Pancreas (tissue), 10 donors: ENCODE data around the gene PKIG. TPM values are rescaled to one million over a fixed set of nuclear protein-coding genes. Genes with fewer than 3 reads are reported as not detected.
"Not testable (repeated sequence)": the region's sequence is repeated elsewhere in the genome, so short reads cannot be mapped to it uniquely, and the experiment has no call there.

Experiments
- ATAC-seq, 4 donors: fragments of 200-7000 bp; cut with Tn5 transposase; one replicate each; pipeline versions ENCODE4 v1.8.0 to v1.9.1; 2020; ENCODE audit warnings: mild to moderate bottlenecking in 4 of 4, moderate library complexity in 4 of 4
- DNase-seq, 6 donors: peaks; one replicate each; pipeline ENCODE4 v3.0.0-alpha.2; 2020
- FAIRE-seq: peaks from 2 replicates; lab custom pipeline; 2012; peaks lifted over from hg19 to GRCh38; lab: Jason Lieb, UNC
- H3K27ac ChIP-seq, 4 donors: fragments of 200-600 bp; sonication (generic); 1 replicate in 3 of 4; 2 replicates in 1 of 4; pipeline versions ENCODE4 v1.5.0 to v1.8.0; 2020
- H3K27me3 ChIP-seq, 4 donors: fragments of 200-600 bp; one replicate each; pipeline ENCODE4 v1.8.0; 2021
- H3K36me3 ChIP-seq, 3 donors: fragments of 200-600 bp; sonication (generic) in 1 of 3; one replicate each; pipeline versions ENCODE4 v1.5.0 to v1.8.0; 2020 to 2021
- H3K4me1 ChIP-seq, 3 donors: fragments of 200-600 bp; one replicate each; pipeline ENCODE4 v1.8.0; 2021
- H3K4me3 ChIP-seq, 4 donors: fragments of 200-600 bp; sonication (generic) in 2 of 4; one replicate each; pipeline versions ENCODE4 v1.5.0 to v1.8.0; 2020 to 2021
- H3K9me3 ChIP-seq, 4 donors: fragments of 200-600 bp; one replicate each; pipeline ENCODE4 v1.8.0; 2021
- WGBS, 2 donors: extraction: QIAGEN DNeasy Blood & Tissue Kit; methylation state at CpG; one replicate each; pipeline ENCODE4 v1.1.7; 2013; 5-methylcytosine and 5-hydroxymethylcytosine counted together
- intact Hi-C, 3 donors: fragments of 100-400 bp; cut with DNase I; formaldehyde crosslinking; loops; one replicate each; pipeline versions ENCODE4 v1.11.1 to v1.14.2; 2022
- polyA plus RNA-seq, 2 donors: library from polyadenylated mRNA; stranded (reverse); fragments of 200-250 nt; gene quantifications; one replicate each; pipeline ENCODE4 v1.2.3, GENCODE V29; 2013
- total RNA-seq, 6 donors: library from RNA; stranded (reverse); fragmentation: NEBNext Ultra II Directional in 4 of 6; extraction: Animal tissue kit (Norgen Biotek cat#: 25700) in 4 of 6; gene quantifications; one replicate each; pipeline versions ENCODE4 v1.2.1 to v1.2.4, GENCODE V29; 2021 to 2023
- TF ChIP-seq, protein P1 (sequence below), 4 donors: fragments of 200-600 bp; sonication (generic) in 3 of 4; IDR thresholded peaks; one replicate each; pipeline versions ENCODE4 v1.5.0 to v1.8.0; 2021; ENCODE audit warnings: antibody characterized with exemption in 4 of 4
- donor health status: healthy with polysubstance abuse.
- donor health status: DM: no; HTN: no; CAD: no; lungs with moderate emphysema.
- donor health status: DM: no; HTN: no; CAD: no.
- donor health status: control.
- donor health status: control.
- donor health status: Bipolar disorder and iron deficiency.
- donor health status: DM: yes; HTN: yes; CAD: no.
- donor health status: DM: no; HTN: no; CAD: no.
- donor health status: DM: no; HTN: no; CAD: no.
- donor health status: DM: yes; HTN: yes; CAD: no.

Gene PKIG
- total and polyA plus RNA-seq, 8 donors = 10.6 to 40.2 (median 13.1) TPM

DNA sequence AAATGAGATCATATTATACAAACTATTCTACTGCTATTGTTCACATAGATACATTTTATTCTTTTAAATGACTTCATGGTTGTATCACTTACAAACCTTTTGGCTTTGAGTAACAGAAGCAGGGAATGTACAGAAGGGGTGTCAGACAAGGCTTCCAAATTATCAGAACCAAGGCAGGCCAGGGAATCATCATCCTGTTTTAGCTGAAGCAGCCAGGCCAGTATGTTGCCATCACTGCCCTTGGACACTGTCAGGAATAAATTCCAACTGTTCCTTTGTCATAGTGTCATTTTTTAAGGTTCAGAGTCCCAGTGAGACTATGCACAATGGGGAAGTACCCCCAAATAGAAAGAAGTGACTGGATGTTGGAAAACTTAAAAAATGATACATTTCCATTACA lies 23.1 kb upstream of the PKIG start:
- no peak for DNase-seq
- Histone ChIP-seq H3K4me1 (no peaks in the 10 kb centered on the region), H3K4me3 (no peak overlapping the region), H3K9me3 (no peaks in the 10 kb centered on the region), H3K27me3 (no peaks in the 10 kb centered on the region), H3K27ac (no peak overlapping the region), H3K36me3 (no peaks in the 10 kb centered on the region)
- TF ChIP-seq, protein P1, sequence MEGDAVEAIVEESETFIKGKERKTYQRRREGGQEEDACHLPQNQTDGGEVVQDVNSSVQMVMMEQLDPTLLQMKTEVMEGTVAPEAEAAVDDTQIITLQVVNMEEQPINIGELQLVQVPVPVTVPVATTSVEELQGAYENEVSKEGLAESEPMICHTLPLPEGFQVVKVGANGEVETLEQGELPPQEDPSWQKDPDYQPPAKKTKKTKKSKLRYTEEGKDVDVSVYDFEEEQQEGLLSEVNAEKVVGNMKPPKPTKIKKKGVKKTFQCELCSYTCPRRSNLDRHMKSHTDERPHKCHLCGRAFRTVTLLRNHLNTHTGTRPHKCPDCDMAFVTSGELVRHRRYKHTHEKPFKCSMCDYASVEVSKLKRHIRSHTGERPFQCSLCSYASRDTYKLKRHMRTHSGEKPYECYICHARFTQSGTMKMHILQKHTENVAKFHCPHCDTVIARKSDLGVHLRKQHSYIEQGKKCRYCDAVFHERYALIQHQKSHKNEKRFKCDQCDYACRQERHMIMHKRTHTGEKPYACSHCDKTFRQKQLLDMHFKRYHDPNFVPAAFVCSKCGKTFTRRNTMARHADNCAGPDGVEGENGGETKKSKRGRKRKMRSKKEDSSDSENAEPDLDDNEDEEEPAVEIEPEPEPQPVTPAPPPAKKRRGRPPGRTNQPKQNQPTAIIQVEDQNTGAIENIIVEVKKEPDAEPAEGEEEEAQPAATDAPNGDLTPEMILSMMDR (IDR thresholded peaks at IDR 0.05) = no peak
- no peak for FAIRE-seq
- no peak for ATAC-seq
- intact Hi-C loops = no loop called here

DNA sequence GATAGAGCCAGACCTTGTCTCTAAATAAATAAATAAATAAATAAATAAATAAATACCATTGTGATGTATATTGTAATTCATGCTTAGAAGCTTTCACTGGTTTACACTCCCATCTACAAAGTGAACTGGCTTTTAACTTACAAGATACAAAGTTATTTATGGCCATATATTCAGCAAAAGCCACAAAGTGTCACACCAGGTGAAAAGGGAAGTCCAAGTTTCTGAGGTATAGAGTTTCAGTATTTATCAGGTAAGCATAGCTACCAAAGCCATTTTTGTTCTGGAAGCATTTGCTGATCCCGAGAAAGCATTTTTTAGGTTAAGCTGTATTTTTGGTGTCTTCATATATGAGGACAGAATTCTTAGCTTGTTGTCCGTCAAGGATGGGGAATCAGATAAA lies 22.1 kb upstream of the PKIG start:
- DNase-seq (no peak), FAIRE-seq (no peak), ATAC-seq (no peak)
- Histone ChIP-seq H3K9me3 (no peaks in the 10 kb centered on the region), H3K4me3 (no peak overlapping the region), H3K36me3 (no peaks in the 10 kb centered on the region), H3K27me3 (no peaks in the 10 kb centered on the region), H3K4me1 (no peaks in the 10 kb centered on the region), H3K27ac (no peak overlapping the region)
- TF ChIP-seq, protein P1 (IDR thresholded peaks at IDR 0.05) = no peak
- 90 to 93% methylated on average over 2 of the region's 2 CpGs for WGBS, 2 donors
- intact Hi-C loops = no loop called here

DNA sequence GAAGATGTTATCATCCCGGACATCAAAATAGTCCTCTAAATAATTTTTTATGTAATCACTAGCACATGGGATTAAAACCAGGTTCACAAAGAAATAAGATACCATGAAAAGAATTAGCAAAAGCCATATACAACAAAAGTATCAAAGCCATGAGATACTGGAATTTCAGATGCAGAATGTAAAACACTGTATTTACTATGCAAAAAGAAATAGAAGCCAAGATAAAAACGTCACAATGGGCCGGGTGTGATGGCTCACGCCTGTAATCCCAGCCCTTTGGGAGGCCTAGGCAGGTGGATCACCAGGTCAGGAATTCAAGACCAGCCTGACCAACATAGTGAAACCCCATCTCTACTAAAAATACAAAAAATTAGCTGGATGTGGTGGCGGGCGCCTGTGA lies 21.6 kb upstream of the PKIG start:
- ATAC-seq, H3K27me3 ChIP-seq, H3K4me1 ChIP-seq, FAIRE-seq, H3K27ac ChIP-seq, DNase-seq, H3K9me3 ChIP-seq, H3K36me3 ChIP-seq, intact Hi-C loops, H3K4me3 ChIP-seq: not testable (repeated sequence)
- WGBS, 2 donors = 80 to 90% methylated on average over 6 of the region's 6 CpGs

DNA sequence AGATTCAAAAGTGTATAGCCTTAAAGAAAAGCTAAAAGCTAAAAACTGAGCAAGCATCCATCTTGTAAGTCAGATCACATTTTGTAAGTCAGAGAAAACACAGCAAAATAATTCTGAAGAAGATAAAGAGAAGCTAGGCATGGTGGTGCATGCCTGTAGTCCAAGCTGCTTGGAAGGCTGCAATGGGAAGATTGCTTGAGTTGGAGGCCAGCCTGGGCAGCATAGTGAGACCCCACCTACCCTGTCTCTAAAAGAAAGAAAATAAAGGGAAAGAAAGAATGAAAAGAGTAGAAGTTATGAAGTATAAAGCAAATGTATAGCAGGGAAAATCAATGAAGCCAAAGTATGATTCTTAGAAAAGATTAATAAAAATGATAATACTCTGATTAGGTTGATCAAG lies 20.5 kb upstream of the PKIG start:
- Histone ChIP-seq H3K36me3 (no peaks in the 10 kb centered on the region), H3K4me1 (no peaks in the 10 kb centered on the region), H3K27me3 (no peaks in the 10 kb centered on the region), H3K4me3 (no peak overlapping the region), H3K9me3 (no peaks in the 10 kb centered on the region), H3K27ac (no peak overlapping the region)
- no peak for ATAC-seq
- TF ChIP-seq, protein P1 (IDR thresholded peaks at IDR 0.05) = no peak
- intact Hi-C loops = no loop called here
- no peak for FAIRE-seq
- no peak for DNase-seq

DNA sequence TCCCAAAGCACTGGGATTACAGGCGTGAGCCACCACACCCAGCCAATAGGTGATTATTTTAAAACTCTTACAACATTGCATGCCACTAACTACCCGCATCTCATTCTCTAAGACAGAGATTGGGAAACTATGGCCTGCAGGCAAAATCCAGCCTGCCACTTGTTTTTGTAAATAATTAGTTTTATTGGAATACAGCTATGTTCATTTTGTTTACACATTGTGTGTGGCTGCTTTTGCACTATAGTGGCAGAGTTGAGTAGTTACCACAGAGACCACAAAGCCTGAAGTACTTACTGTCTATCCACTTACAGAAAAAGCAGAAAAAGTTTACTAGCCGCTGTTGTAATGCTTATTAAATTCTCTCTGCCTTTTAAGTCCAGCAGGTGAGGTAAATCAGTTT lies 16.4 kb upstream of the PKIG start:
- Histone ChIP-seq H3K36me3 (no peaks in the 10 kb centered on the region), H3K4me3 (no peak overlapping the region), H3K27ac (no peak overlapping the region), H3K9me3 (no peaks in the 10 kb centered on the region), H3K4me1 (no peaks in the 10 kb centered on the region), H3K27me3 (no peaks in the 10 kb centered on the region)
- WGBS, 2 donors = 95 to 98% methylated on average over 3 of the region's 3 CpGs
- TF ChIP-seq, protein P1 (IDR thresholded peaks at IDR 0.05) = no peak
- intact Hi-C loops = no loop called here
- DNase-seq (no peak), ATAC-seq (no peak), FAIRE-seq (no peak)

DNA sequence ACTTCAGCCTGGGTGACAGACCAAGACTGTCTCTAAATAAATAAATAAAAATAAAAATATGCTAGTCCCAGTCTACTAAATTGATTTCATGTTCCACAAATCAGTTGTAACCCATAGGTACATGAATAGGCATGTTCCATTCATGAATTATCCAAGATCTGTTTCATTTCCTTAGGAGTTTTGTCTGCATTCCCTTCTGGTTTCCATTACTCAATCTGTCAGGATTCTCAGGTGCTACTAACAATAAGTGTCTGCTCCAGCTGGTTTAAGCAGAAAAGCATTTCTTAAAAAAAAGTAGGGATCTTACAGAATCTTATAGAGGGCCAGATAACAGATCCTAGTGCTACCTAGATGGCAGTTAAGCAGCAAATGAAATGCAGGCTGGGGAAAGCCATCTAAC lies 15.6 kb upstream of the PKIG start:
- Histone ChIP-seq H3K4me1 (no peaks in the 10 kb centered on the region), H3K36me3 (no peaks in the 10 kb centered on the region), H3K9me3 (no peaks in the 10 kb centered on the region), H3K4me3 (no peak overlapping the region), H3K27ac (no peak overlapping the region), H3K27me3 (no peaks in the 10 kb centered on the region)
- intact Hi-C loops = no loop called here
- FAIRE-seq (no peak), DNase-seq (no peak), ATAC-seq (no peak)
- TF ChIP-seq, protein P1 (IDR thresholded peaks at IDR 0.05) = no peak
